ENCODE data around the gene DZANK1.

DZANK1 gene

GRCh38 chr20:18481596-18481995, 14.8 kb upstream of the DZANK1 start:
- H3K36me3 Mint-ChIP-seq = peaks cover 33 to 45% of the 10 kb centered on the region in 2 donors
- no peak overlapping the region for H3K4me3 Mint-ChIP-seq
- no peaks in the 10 kb centered on the region for H3K4me1 Mint-ChIP-seq
- H3K9me3 Mint-ChIP-seq = no peaks in the 10 kb centered on the region
- DNase-seq (no peak), ATAC-seq (replicated peaks) (no peak)
- no peaks in the 10 kb centered on the region for H3K27me3 Mint-ChIP-seq
- no peak overlapping the region for H3K27ac Mint-ChIP-seq

GRCh38 chr20:18477821-18478220, 11.0 kb upstream of the DZANK1 start:
- H3K4me3 Mint-ChIP-seq = no peak overlapping the region
- no peaks in the 10 kb centered on the region for H3K9me3 Mint-ChIP-seq
- H3K27ac Mint-ChIP-seq = no peak overlapping the region
- DNase-seq (no peak), ATAC-seq (replicated peaks) (no peak)
- H3K4me1 Mint-ChIP-seq = no peaks in the 10 kb centered on the region
- peaks cover 41 to 50% of the 10 kb centered on the region in 2 donors for H3K36me3 Mint-ChIP-seq
- H3K27me3 Mint-ChIP-seq = no peaks in the 10 kb centered on the region

GRCh38 chr20:18477218-18477617, 10.4 kb upstream of the DZANK1 start:
- Mint-ChIP-seq H3K4me1 (no peaks in the 10 kb centered on the region), H3K36me3 (peaks cover 38 to 44% of the 10 kb centered on the region in 2 donors), H3K27me3 (no peaks in the 10 kb centered on the region), H3K4me3 (no peak overlapping the region), H3K9me3 (no peaks in the 10 kb centered on the region), H3K27ac (no peak overlapping the region)
- DNase-seq (no peak), ATAC-seq (replicated peaks) (no peak)

GRCh38 chr20:18466574-18466893, 296 bp downstream of the DZANK1 start:
- DNase-seq = no peak
- peak; percentile 3 to 5 for ATAC-seq (replicated peaks)
- Mint-ChIP-seq H3K27me3 (no peaks in the 10 kb centered on the region), H3K27ac (peak overlapping the region; percentile 99), H3K9me3 (no peaks in the 10 kb centered on the region), H3K36me3 (peaks cover 7 to 18% of the 10 kb centered on the region in 2 donors), H3K4me3 (peak overlapping the region; percentile 86 to 96), H3K4me1 (peaks cover 7 to 26% of the 10 kb centered on the region in 2 donors)

- ATAC-seq (replicated peaks) = no peak
- no peaks in the 10 kb centered on the region for H3K27me3 Mint-ChIP-seq
- no peaks in the 10 kb centered on the region for H3K9me3 Mint-ChIP-seq
- no peak for DNase-seq
- H3K27ac Mint-ChIP-seq = no peak overlapping the region
- no peak overlapping the region for H3K4me3 Mint-ChIP-seq
- H3K36me3 Mint-ChIP-seq = peaks cover 4 to 15% of the 10 kb centered on the region in 2 donors
- H3K4me1 Mint-ChIP-seq = peaks cover 7 to 26% of the 10 kb centered on the region in 2 donors
These were observed 1.2 kb downstream of the DZANK1 start for GRCh38 chr20:18465536-18466200.

GRCh38 chr20:18456600-18456999, 10.2 kb downstream of the DZANK1 start:
- ATAC-seq (replicated peaks) (no peak), DNase-seq (no peak)
- Mint-ChIP-seq H3K36me3 (peaks cover 4 to 6% of the 10 kb centered on the region in 2 donors), H3K27ac (no peak overlapping the region), H3K27me3 (no peaks in the 10 kb centered on the region), H3K4me1 (no peaks in the 10 kb centered on the region), H3K9me3 (peaks cover 0 to 6% of the 10 kb centered on the region in 2 donors), H3K4me3 (no peak overlapping the region)

- no peaks in the 10 kb centered on the region for H3K27me3 Mint-ChIP-seq
- ATAC-seq (replicated peaks) (no peak), DNase-seq (no peak)
- H3K9me3 Mint-ChIP-seq = no peaks in the 10 kb centered on the region
- peaks cover 0 to 8% of the 10 kb centered on the region in 2 donors for H3K36me3 Mint-ChIP-seq
- H3K27ac Mint-ChIP-seq = no peak overlapping the region
- no peaks in the 10 kb centered on the region for H3K4me1 Mint-ChIP-seq
- no peak overlapping the region for H3K4me3 Mint-ChIP-seq
These were observed 22.9 kb downstream of the DZANK1 start for GRCh38 chr20:18443886-18444285.

GRCh38 chr20:18440403-18440802, 26.4 kb downstream of the DZANK1 start:
- no peak for DNase-seq
- Mint-ChIP-seq H3K9me3 (peaks cover 7% of the 10 kb centered on the region in 2 donors), H3K27me3 (no peaks in the 10 kb centered on the region), H3K4me3 (no peak overlapping the region), H3K4me1 (peaks cover 6 to 10% of the 10 kb centered on the region in 2 donors), H3K27ac (no peak overlapping the region), H3K36me3 (peaks cover 2 to 13% of the 10 kb centered on the region in 2 donors)
- ATAC-seq (replicated peaks) = no peak

- H3K9me3 Mint-ChIP-seq = peaks cover 7 to 9% of the 10 kb centered on the region in 2 donors
- DNase-seq (no peak), ATAC-seq (replicated peaks) (peak; percentile 60 to 69)
- peaks cover 6 to 10% of the 10 kb centered on the region in 2 donors for H3K4me1 Mint-ChIP-seq
- peak overlapping the region; percentile 72 for H3K27ac Mint-ChIP-seq
- peak overlapping the region in 1 of 2 donors; percentile 28 for H3K4me3 Mint-ChIP-seq
- H3K27me3 Mint-ChIP-seq = no peaks in the 10 kb centered on the region
- peaks cover 2 to 19% of the 10 kb centered on the region in 2 donors for H3K36me3 Mint-ChIP-seq
These were observed 30.0 kb downstream of the DZANK1 start for GRCh38 chr20:18436847-18437246.

- ATAC-seq (replicated peaks) = no peak
- peaks cover under 1 to 1% of the 10 kb centered on the region in 2 donors for H3K9me3 Mint-ChIP-seq
These were observed 35.6 kb downstream of the DZANK1 start for GRCh38 chr20:18431206-18431605.

GRCh38 chr20:18430172-18430826, 36.5 kb downstream of the DZANK1 start:
- H3K27ac Mint-ChIP-seq = no peak overlapping the region
- no peaks in the 10 kb centered on the region for H3K4me1 Mint-ChIP-seq
- peaks cover 0 to 11% of the 10 kb centered on the region in 2 donors for H3K36me3 Mint-ChIP-seq
- H3K9me3 Mint-ChIP-seq = peaks cover 0 to 1% of the 10 kb centered on the region in 2 donors
- DNase-seq (no peak), ATAC-seq (replicated peaks) (no peak)
- H3K27me3 Mint-ChIP-seq = no peaks in the 10 kb centered on the region
- H3K4me3 Mint-ChIP-seq = no peak overlapping the region

More at GRCh38 chr20:18431206-18431605, 35.6 kb downstream of the DZANK1 start:
- no peaks in the 10 kb centered on the region for H3K27me3 Mint-ChIP-seq
- no peak overlapping the region for H3K27ac Mint-ChIP-seq
- no peak overlapping the region for H3K4me3 Mint-ChIP-seq
- no peak for DNase-seq
- peaks cover 0 to 2% of the 10 kb centered on the region in 2 donors for H3K4me1 Mint-ChIP-seq
- H3K36me3 Mint-ChIP-seq = peaks cover under 1 to 12% of the 10 kb centered on the region in 2 donors

- ATAC-seq (replicated peaks) = no peak
- no peaks in the 10 kb centered on the region for H3K4me1 Mint-ChIP-seq
These were observed 38.2 kb downstream of the DZANK1 start for GRCh38 chr20:18428490-18429173.

GRCh38 chr20:18427214-18427613, 39.6 kb downstream of the DZANK1 start:
- no peak overlapping the region for H3K27ac Mint-ChIP-seq
- no peak for ATAC-seq (replicated peaks)
- no peak overlapping the region for H3K4me3 Mint-ChIP-seq

More at GRCh38 chr20:18428490-18429173, 38.2 kb downstream of the DZANK1 start:
- no peaks in the 10 kb centered on the region for H3K9me3 Mint-ChIP-seq
- H3K36me3 Mint-ChIP-seq = peaks cover 0 to 3% of the 10 kb centered on the region in 2 donors
- H3K4me3 Mint-ChIP-seq = no peak overlapping the region
- no peaks in the 10 kb centered on the region for H3K27me3 Mint-ChIP-seq
- no peak overlapping the region for H3K27ac Mint-ChIP-seq
- DNase-seq = no peak

GRCh38 chr20:18421608-18422007, 45.2 kb downstream of the DZANK1 start:
- no peaks in the 10 kb centered on the region for H3K9me3 Mint-ChIP-seq
- H3K27me3 Mint-ChIP-seq = no peaks in the 10 kb centered on the region
- no peak for DNase-seq
- H3K4me1 Mint-ChIP-seq = no peaks in the 10 kb centered on the region
- H3K4me3 Mint-ChIP-seq = no peak overlapping the region
- ATAC-seq (replicated peaks) = no peak
- H3K36me3 Mint-ChIP-seq = no peaks in the 10 kb centered on the region
- no peak overlapping the region for H3K27ac Mint-ChIP-seq

More at GRCh38 chr20:18427214-18427613, 39.6 kb downstream of the DZANK1 start:
- Mint-ChIP-seq H3K4me1 (no peaks in the 10 kb centered on the region), H3K9me3 (no peaks in the 10 kb centered on the region), H3K27me3 (no peaks in the 10 kb centered on the region), H3K36me3 (peaks cover 0 to 3% of the 10 kb centered on the region in 2 donors)
- DNase-seq = no peak
